ENCODE measurements around the gene FAM24B. TPM values are rescaled to one million over a fixed set of nuclear protein-coding genes. Genes with fewer than 3 reads are reported as not detected.

Gene FAM24B
- total RNA-seq, 1 experiment from 2014 or later, result 10.8 TPM

- ChIA-PET POLR2A (ENCODE audit: unreplicated experiment) (no interaction called here), CTCF (no interaction called here)
- intact Hi-C loops (cut with micrococcal nuclease; ENCODE audit: unreplicated experiment), result no loop called here
Measured at GRCh38 chr10:122830965-122831353, 48.4 kb downstream of the FAM24B start.

GRCh38 chr10:122830273-122830964 is 49.0 kb downstream of the FAM24B start:
- BruUV-seq (replicated peaks), result no TSS peak
- no peaks in the 10 kb centered on the region for H4K20me1 ChIP-seq (ENCODE audit: insufficient read depth)
- intact Hi-C loops (cut with micrococcal nuclease; ENCODE audit: unreplicated experiment), result no loop called here
- no peaks in the 10 kb centered on the region for H3K9me2 ChIP-seq (ENCODE audit: insufficient read depth)
- no peaks in the 10 kb centered on the region for H3K9me3 ChIP-seq (ENCODE audit: insufficient read depth, low read depth)
- no peak overlapping the region for H3K4me3 ChIP-seq
- no peak for TF ChIP-seq CTCF (conservative IDR thresholded peaks at IDR 0.05)
- TF ChIP-seq EZH2 (IDR thresholded peaks at IDR 0.05; ENCODE audit: low read depth), result no peak
- no peaks in the 10 kb centered on the region for H3K4me1 ChIP-seq (replicated peaks; ENCODE audit: insufficient read depth)
- H3F3A ChIP-seq (ENCODE audit: insufficient read depth, low read depth), result no peaks in the 10 kb centered on the region
- no peak overlapping the region for H3K4me2 ChIP-seq
- CTCF ChIA-PET, result no interaction called here
- POLR2A ChIA-PET (ENCODE audit: unreplicated experiment), result no interaction called here
- no peak overlapping the region for H3K27ac ChIP-seq
- no peak for DNase-seq
- H3K79me2 ChIP-seq (ENCODE audit: low read depth), result no peaks in the 10 kb centered on the region
- no peak overlapping the region for H2AFZ ChIP-seq
- no peaks in the 10 kb centered on the region for H3K36me3 ChIP-seq (ENCODE audit: low read depth)
- peaks cover 12% of the 10 kb centered on the region for H3K27me3 ChIP-seq (ENCODE audit: insufficient read depth, low read depth)

More at GRCh38 chr10:122830965-122831353, 48.4 kb downstream of the FAM24B start:
- no peaks in the 10 kb centered on the region for H4K20me1 ChIP-seq (ENCODE audit: insufficient read depth)
- no peaks in the 10 kb centered on the region for H3K9me2 ChIP-seq (ENCODE audit: insufficient read depth)
- H3K4me2 ChIP-seq, result no peak overlapping the region
- H3K36me3 ChIP-seq (ENCODE audit: low read depth), result no peaks in the 10 kb centered on the region
- H3F3A ChIP-seq (ENCODE audit: insufficient read depth, low read depth), result no peaks in the 10 kb centered on the region
- no peaks in the 10 kb centered on the region for H3K9me3 ChIP-seq (ENCODE audit: insufficient read depth, low read depth)
- H3K27me3 ChIP-seq (ENCODE audit: insufficient read depth, low read depth), result peaks cover 8% of the 10 kb centered on the region; the same call in 1 of the 2 replicates
- no TSS peak for BruUV-seq (replicated peaks)
- no peak overlapping the region for H3K4me3 ChIP-seq
- H3K79me2 ChIP-seq (ENCODE audit: low read depth), result no peaks in the 10 kb centered on the region
- H3K27ac ChIP-seq, result no peak overlapping the region
- DNase-seq, result no peak
- H3K4me1 ChIP-seq (replicated peaks; ENCODE audit: insufficient read depth), result no peaks in the 10 kb centered on the region
- H2AFZ ChIP-seq, result no peak overlapping the region
- TF ChIP-seq CTCF (conservative IDR thresholded peaks at IDR 0.05) (no peak), EZH2 (IDR thresholded peaks at IDR 0.05; ENCODE audit: low read depth) (no peak)

GRCh38 chr10:122829454-122829853 is 49.9 kb downstream of the FAM24B start:
- no peak for DNase-seq
- ChIA-PET POLR2A (ENCODE audit: unreplicated experiment) (no interaction called here), CTCF (no interaction called here)
- Histone ChIP-seq H3K36me3 (ENCODE audit: low read depth) (no peaks in the 10 kb centered on the region), H3K4me1 (replicated peaks; ENCODE audit: insufficient read depth) (no peaks in the 10 kb centered on the region), H3K4me2 (no peak overlapping the region), H3K9me3 (ENCODE audit: insufficient read depth, low read depth) (no peaks in the 10 kb centered on the region), H2AFZ (no peak overlapping the region), H3F3A (ENCODE audit: insufficient read depth, low read depth) (no peaks in the 10 kb centered on the region), H3K79me2 (ENCODE audit: low read depth) (no peaks in the 10 kb centered on the region), H3K27me3 (ENCODE audit: insufficient read depth, low read depth) (peaks cover 22% of the 10 kb centered on the region), H3K9me2 (ENCODE audit: insufficient read depth) (no peaks in the 10 kb centered on the region), H4K20me1 (ENCODE audit: insufficient read depth) (no peaks in the 10 kb centered on the region), H3K27ac (no peak overlapping the region), H3K4me3 (no peak overlapping the region)
- TF ChIP-seq CTCF (conservative IDR thresholded peaks at IDR 0.05) (no peak), EZH2 (IDR thresholded peaks at IDR 0.05; ENCODE audit: low read depth) (no peak)
- intact Hi-C loops (cut with micrococcal nuclease; ENCODE audit: unreplicated experiment), result no loop called here
- BruUV-seq (replicated peaks), result no TSS peak

All from PC-9 (cell line).